ENCODE data around the gene AKAP17A.
A peak's percentile ranks its signal among the peaks of the same experiment; 100 is the strongest.
"Not testable (repeated sequence)": the region's sequence is repeated elsewhere in the genome, so short reads cannot be mapped to it uniquely, and the experiment has no call there.

Gene AKAP17A

GRCh38 chrX:1591102-1591862, at the start of gene AKAP17A:
AKAP17A (plus strand) TSS chrX:1591604; CDS start chrX:1593463, 1,859 bp downstream.
- FAIRE-seq, result no peak
- peak; percentile 82 for DNase-seq (ENCODE audit: low spot score)

- DNase-seq (ENCODE audit: low spot score) (no peak), FAIRE-seq (no peak)
These were observed 48.2 kb upstream of the AKAP17A start for GRCh38 chrX:1542994-1543725.

GRCh38 chrX:1545776-1546408, 45.5 kb upstream of the AKAP17A start:
- DNase-seq (ENCODE audit: low spot score), result no peak
- FAIRE-seq, result no peak

GRCh38 chrX:1546691-1547251, 44.6 kb upstream of the AKAP17A start:
- no peak for DNase-seq (ENCODE audit: low spot score)
- FAIRE-seq, result no peak

GRCh38 chrX:1551959-1552546, 39.4 kb upstream of the AKAP17A start:
- no peak for DNase-seq (ENCODE audit: low spot score)
- no peak for FAIRE-seq

GRCh38 chrX:1554469-1555210, 36.8 kb upstream of the AKAP17A start:
- no peak for DNase-seq (ENCODE audit: low spot score)
- no peak for FAIRE-seq

GRCh38 chrX:1555370-1555769, 36.0 kb upstream of the AKAP17A start:
- FAIRE-seq (no peak), DNase-seq (ENCODE audit: low spot score) (no peak)

GRCh38 chrX:1557442-1557841, 34.0 kb upstream of the AKAP17A start:
- not testable (repeated sequence) for DNase-seq (ENCODE audit: low spot score); FAIRE-seq

- DNase-seq (ENCODE audit: low spot score), result no peak
- no peak for FAIRE-seq
These were observed 32.5 kb upstream of the AKAP17A start for GRCh38 chrX:1558761-1559468.

- FAIRE-seq (no peak), DNase-seq (ENCODE audit: low spot score) (no peak)
These were observed 30.2 kb upstream of the AKAP17A start for GRCh38 chrX:1561164-1561563.

GRCh38 chrX:1564077-1564476, 27.3 kb upstream of the AKAP17A start:
- not testable (repeated sequence) for DNase-seq (ENCODE audit: low spot score); FAIRE-seq

- DNase-seq (ENCODE audit: low spot score), result no peak
- no peak for FAIRE-seq
These were observed 26.4 kb upstream of the AKAP17A start for GRCh38 chrX:1564750-1565683.

GRCh38 chrX:1574181-1574580, 17.2 kb upstream of the AKAP17A start:
- DNase-seq (ENCODE audit: low spot score); FAIRE-seq: not testable (repeated sequence)

- DNase-seq (ENCODE audit: low spot score) (no peak), FAIRE-seq (no peak)
These were observed 15.0 kb upstream of the AKAP17A start for GRCh38 chrX:1576201-1576992.

- no peak for FAIRE-seq
- DNase-seq (ENCODE audit: low spot score), result no peak
These were observed 13.6 kb upstream of the AKAP17A start for GRCh38 chrX:1577845-1578244.

- no peak for DNase-seq (ENCODE audit: low spot score)
- FAIRE-seq, result no peak
These were observed 12.8 kb upstream of the AKAP17A start for GRCh38 chrX:1578511-1579173.

- FAIRE-seq, result no peak
- DNase-seq (ENCODE audit: low spot score), result peak; percentile 9
These were observed 10.3 kb upstream of the AKAP17A start for GRCh38 chrX:1581132-1581531.

Measured in urothelium cell line (cell line).